Endothelial cell (in vitro differentiated cells): ENCODE results near the gene CRTC3. TPM values are rescaled to one million over a fixed set of nuclear protein-coding genes. Genes with fewer than 3 reads are reported as not detected.

ENCODE experiments used
- DNase-seq: peaks from one replicate; pipeline ENCODE4 v3.0.0; 2021; ENCODE audit warnings: low spot score
- H3K27ac Mint-ChIP-seq: one replicate; pipeline ENCODE4 v1.8.0; 2021; ENCODE audit warnings: mixed read lengths, inconsistent platforms; ENCODE audit not compliant: unreplicated experiment
- H3K27me3 Mint-ChIP-seq: one replicate; pipeline ENCODE4 v1.8.0; 2021; ENCODE audit warnings: mild to moderate bottlenecking, moderate library complexity, mixed read lengths, inconsistent platforms; ENCODE audit not compliant: unreplicated experiment
- H3K36me3 Mint-ChIP-seq: one replicate; pipeline ENCODE4 v1.8.0; 2021; ENCODE audit warnings: mild to moderate bottlenecking, low read depth, mixed read lengths, inconsistent platforms; ENCODE audit not compliant: unreplicated experiment
- H3K4me1 Mint-ChIP-seq: one replicate; pipeline ENCODE4 v1.8.0; 2021; ENCODE audit warnings: mild to moderate bottlenecking, mixed read lengths, inconsistent platforms; ENCODE audit not compliant: unreplicated experiment
- H3K4me3 Mint-ChIP-seq: one replicate; pipeline ENCODE4 v1.8.0; 2021; ENCODE audit warnings: mild to moderate bottlenecking, mixed read lengths, inconsistent platforms; ENCODE audit not compliant: unreplicated experiment
- H3K9me3 Mint-ChIP-seq: one replicate; pipeline ENCODE4 v1.8.0; 2021; ENCODE audit warnings: mixed read lengths, inconsistent platforms; ENCODE audit not compliant: unreplicated experiment
- CTCF ChIP-seq: fragments of 200-600 bp; sonication (generic); IDR thresholded peaks from one replicate; pipeline ENCODE4 v1.5.0; 2021; ENCODE audit warnings: antibody characterized with exemption; ENCODE audit not compliant: unreplicated experiment
- total RNA-seq: library from RNA; stranded (reverse); fragmentation: NEBNext Ultra II Directional; extraction: Animal tissue kit (Norgen Biotek cat#: 25700); gene quantifications from one replicate; pipeline ENCODE4 v1.2.1, GENCODE V29; 2021; ENCODE audit not compliant: unreplicated experiment

The CRTC3 gene
- total RNA-seq, 1 donor from 2014 or later, result 27.1 TPM

GRCh38 chr15:90595763-90596155 lies 66.0 kb downstream of the CRTC3 start:
- Mint-ChIP-seq H3K27ac (no peak overlapping the region), H3K9me3 (no peaks in the 10 kb centered on the region), H3K4me1 (peaks cover 21% of the 10 kb centered on the region), H3K4me3 (no peak overlapping the region), H3K36me3 (peaks cover 3% of the 10 kb centered on the region), H3K27me3 (peaks cover 3% of the 10 kb centered on the region)
- no peak for DNase-seq
- TF ChIP-seq CTCF, result no peak

GRCh38 chr15:90596943-90597342 lies 67.2 kb downstream of the CRTC3 start:
- H3K27ac Mint-ChIP-seq, result no peak overlapping the region
- peaks cover 22% of the 10 kb centered on the region for H3K4me1 Mint-ChIP-seq
- H3K9me3 Mint-ChIP-seq, result no peaks in the 10 kb centered on the region
- TF ChIP-seq CTCF, result no peak
- H3K27me3 Mint-ChIP-seq, result peaks cover 3% of the 10 kb centered on the region
- DNase-seq, result no peak
- H3K36me3 Mint-ChIP-seq, result peaks cover 3% of the 10 kb centered on the region
- H3K4me3 Mint-ChIP-seq, result no peak overlapping the region

GRCh38 chr15:90597577-90597976 lies 67.9 kb downstream of the CRTC3 start:
- Mint-ChIP-seq H3K9me3 (no peaks in the 10 kb centered on the region), H3K36me3 (peaks cover 3% of the 10 kb centered on the region), H3K4me3 (no peak overlapping the region), H3K27me3 (peaks cover 3% of the 10 kb centered on the region), H3K4me1 (peaks cover 22% of the 10 kb centered on the region), H3K27ac (no peak overlapping the region)
- TF ChIP-seq CTCF, result no peak
- no peak for DNase-seq

GRCh38 chr15:90598031-90598577 lies 68.4 kb downstream of the CRTC3 start:
- TF ChIP-seq CTCF, result no peak
- peaks cover 22% of the 10 kb centered on the region for H3K4me1 Mint-ChIP-seq
- H3K9me3 Mint-ChIP-seq, result no peaks in the 10 kb centered on the region

GRCh38 chr15:90598679-90599078 lies 69.0 kb downstream of the CRTC3 start:
- H3K36me3 Mint-ChIP-seq, result peaks cover 3% of the 10 kb centered on the region
- H3K27ac Mint-ChIP-seq, result no peak overlapping the region
- DNase-seq, result no peak
- peaks cover 3% of the 10 kb centered on the region for H3K27me3 Mint-ChIP-seq
- peaks cover 22% of the 10 kb centered on the region for H3K4me1 Mint-ChIP-seq
- no peak for TF ChIP-seq CTCF
- H3K4me3 Mint-ChIP-seq, result no peak overlapping the region
- H3K9me3 Mint-ChIP-seq, result no peaks in the 10 kb centered on the region

More at GRCh38 chr15:90598031-90598577, 68.4 kb downstream of the CRTC3 start:
- no peak for DNase-seq
- no peak overlapping the region for H3K27ac Mint-ChIP-seq
- H3K4me3 Mint-ChIP-seq, result no peak overlapping the region
- H3K27me3 Mint-ChIP-seq, result peaks cover 3% of the 10 kb centered on the region
- peaks cover 3% of the 10 kb centered on the region for H3K36me3 Mint-ChIP-seq
